K562 (cell line): Measurements from ENCODE around the gene UBAP1L. TPM values are rescaled to one million over a fixed set of nuclear protein-coding genes. Genes with fewer than 3 reads are reported as not detected.

Experiments used
- HNRNPUL1 ChIP-seq: fragments of 200-400 bp; formaldehyde crosslinking; IDR thresholded peaks from 2 replicates; pipeline ENCODE4 v1.6.1; 2017; ENCODE audit warnings: low read length
- ZNF197 ChIP-seq: fragments of 200-800 bp; sonication (Bioruptor generic); IDR thresholded peaks from 2 replicates; pipeline ENCODE4 v1.6.1; 2016; ENCODE audit warnings: low read depth, missing genetic modification characterization, missing compliant biosample characterization
- ZNF41 ChIP-seq: fragments of 250-450 bp; sonication (Bioruptor Pico); conservative IDR thresholded peaks from 2 replicates; pipeline ENCODE4 v1.4.0; 2020; ENCODE audit warnings: mild to moderate bottlenecking
- ZSCAN29 ChIP-seq: fragments of 450-650 bp; IDR thresholded peaks from 2 replicates; pipeline ENCODE4 v1.6.1; 2017
- polyA plus RNA-seq, 8 experiments: library from polyadenylated mRNA; depleted of rRNA in 4 of 8; stranded (reverse) in 5 of 8; unstranded in 3 of 8; fragments of >200 nt; fragmentation: Nextera tagmentation in 2 of 8; fragmentation: Illumina TruSeq in 1 of 8; extraction: Ambion mirVana in 2 of 8; extraction: Trizol in 1 of 8; gene quantifications; 2 replicates each; pipeline versions ENCODE4 v1.2.1 to v1.2.3, GENCODE V29; 2011 to 2014; ENCODE audit warnings: inconsistent platforms in 1 of 8, missing spikeins in 1 of 8
- total RNA-seq, 7 experiments: library from RNA; depleted of rRNA in 6 of 7; stranded (reverse); fragments of >200 nt in 6 of 7; fragmentation: Illumina TruSeq in 2 of 7; extraction: Trizol in 2 of 7; gene quantifications; 2 replicates each; pipeline versions ENCODE4 v1.2.1 to v1.2.3, GENCODE V29; 2011 to 2021; ENCODE audit warnings: low replicate concordance in 1 of 7
- TF ChIP-seq, protein P1 (sequence below), 2 experiments: fragments of 450-650 bp in 1 of 2; IDR thresholded peaks; 2 replicates each; pipeline ENCODE4 v1.6.1; 2011 to 2017; ENCODE audit warnings: low read depth in 2 of 2, antibody characterized with exemption in 1 of 2, borderline replicate concordance in 1 of 2, low read length in 1 of 2, mild to moderate bottlenecking in 1 of 2, mixed read lengths in 1 of 2; ENCODE audit not compliant: control insufficient read depth in 1 of 2
- TF ChIP-seq, protein P2 (sequence below): fragments of 250-450 bp; sonication (Bioruptor Pico); IDR thresholded peaks from 2 replicates; pipeline ENCODE4 v1.5.0; 2021
- TF ChIP-seq, protein P3 (sequence below): fragments of 200-800 bp; sonication (Bioruptor generic); IDR thresholded peaks from 2 replicates; pipeline ENCODE4 v1.6.1; 2017; ENCODE audit warnings: missing genetic modification characterization, missing compliant biosample characterization

Gene UBAP1L
- total and polyA plus RNA-seq, 9 of the 15 experiments (the other 6 are each of a cell fraction or from before 2014, with no cell fraction given), result 0.16 to 0.71 (median 0.41) TPM; not detected in 2

DNA sequence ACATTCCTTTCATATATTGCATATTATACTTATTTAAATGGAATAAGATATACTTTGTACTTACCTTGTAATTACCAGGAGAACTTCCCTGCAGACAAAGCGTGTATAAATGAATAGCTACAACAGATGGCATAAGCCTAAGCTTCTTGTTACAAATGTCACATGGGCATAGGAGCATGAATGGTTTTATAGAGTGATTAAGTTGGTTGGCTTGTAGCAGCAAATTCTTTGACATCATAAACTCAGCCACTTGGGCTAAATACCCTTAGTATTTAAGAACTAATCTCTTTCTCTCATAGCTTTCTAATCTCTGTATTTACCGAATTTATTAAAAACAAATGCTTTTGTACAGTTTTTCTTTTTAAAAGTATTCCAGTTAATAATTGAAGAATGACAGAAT is at the start of gene UBAP1L (continued):
- TF ChIP-seq, protein P1, sequence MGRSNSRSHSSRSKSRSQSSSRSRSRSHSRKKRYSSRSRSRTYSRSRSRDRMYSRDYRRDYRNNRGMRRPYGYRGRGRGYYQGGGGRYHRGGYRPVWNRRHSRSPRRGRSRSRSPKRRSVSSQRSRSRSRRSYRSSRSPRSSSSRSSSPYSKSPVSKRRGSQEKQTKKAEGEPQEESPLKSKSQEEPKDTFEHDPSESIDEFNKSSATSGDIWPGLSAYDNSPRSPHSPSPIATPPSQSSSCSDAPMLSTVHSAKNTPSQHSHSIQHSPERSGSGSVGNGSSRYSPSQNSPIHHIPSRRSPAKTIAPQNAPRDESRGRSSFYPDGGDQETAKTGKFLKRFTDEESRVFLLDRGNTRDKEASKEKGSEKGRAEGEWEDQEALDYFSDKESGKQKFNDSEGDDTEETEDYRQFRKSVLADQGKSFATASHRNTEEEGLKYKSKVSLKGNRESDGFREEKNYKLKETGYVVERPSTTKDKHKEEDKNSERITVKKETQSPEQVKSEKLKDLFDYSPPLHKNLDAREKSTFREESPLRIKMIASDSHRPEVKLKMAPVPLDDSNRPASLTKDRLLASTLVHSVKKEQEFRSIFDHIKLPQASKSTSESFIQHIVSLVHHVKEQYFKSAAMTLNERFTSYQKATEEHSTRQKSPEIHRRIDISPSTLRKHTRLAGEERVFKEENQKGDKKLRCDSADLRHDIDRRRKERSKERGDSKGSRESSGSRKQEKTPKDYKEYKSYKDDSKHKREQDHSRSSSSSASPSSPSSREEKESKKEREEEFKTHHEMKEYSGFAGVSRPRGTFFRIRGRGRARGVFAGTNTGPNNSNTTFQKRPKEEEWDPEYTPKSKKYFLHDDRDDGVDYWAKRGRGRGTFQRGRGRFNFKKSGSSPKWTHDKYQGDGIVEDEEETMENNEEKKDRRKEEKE (IDR thresholded peaks at IDR 0.05; ENCODE audit: borderline replicate concordance in 1 of 2, control insufficient read depth in 1 of 2, low read depth in 2 of 2, low read length in 1 of 2), result no peak
- no peak for TF ChIP-seq ZNF197
- no peak for TF ChIP-seq HNRNPUL1
- TF ChIP-seq, protein P2, sequence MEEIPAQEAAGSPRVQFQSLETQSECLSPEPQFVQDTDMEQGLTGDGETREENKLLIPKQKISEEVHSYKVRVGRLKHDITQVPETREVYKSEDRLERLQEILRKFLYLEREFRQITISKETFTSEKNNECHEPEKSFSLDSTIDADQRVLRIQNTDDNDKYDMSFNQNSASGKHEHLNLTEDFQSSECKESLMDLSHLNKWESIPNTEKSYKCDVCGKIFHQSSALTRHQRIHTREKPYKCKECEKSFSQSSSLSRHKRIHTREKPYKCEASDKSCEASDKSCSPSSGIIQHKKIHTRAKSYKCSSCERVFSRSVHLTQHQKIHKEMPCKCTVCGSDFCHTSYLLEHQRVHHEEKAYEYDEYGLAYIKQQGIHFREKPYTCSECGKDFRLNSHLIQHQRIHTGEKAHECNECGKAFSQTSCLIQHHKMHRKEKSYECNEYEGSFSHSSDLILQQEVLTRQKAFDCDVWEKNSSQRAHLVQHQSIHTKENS (CRISPR knock-in tag), result no peak
- no peak for TF ChIP-seq ZSCAN29
- no peak for TF ChIP-seq ZNF41 (CRISPR knock-in tag)
- TF ChIP-seq, protein P3, sequence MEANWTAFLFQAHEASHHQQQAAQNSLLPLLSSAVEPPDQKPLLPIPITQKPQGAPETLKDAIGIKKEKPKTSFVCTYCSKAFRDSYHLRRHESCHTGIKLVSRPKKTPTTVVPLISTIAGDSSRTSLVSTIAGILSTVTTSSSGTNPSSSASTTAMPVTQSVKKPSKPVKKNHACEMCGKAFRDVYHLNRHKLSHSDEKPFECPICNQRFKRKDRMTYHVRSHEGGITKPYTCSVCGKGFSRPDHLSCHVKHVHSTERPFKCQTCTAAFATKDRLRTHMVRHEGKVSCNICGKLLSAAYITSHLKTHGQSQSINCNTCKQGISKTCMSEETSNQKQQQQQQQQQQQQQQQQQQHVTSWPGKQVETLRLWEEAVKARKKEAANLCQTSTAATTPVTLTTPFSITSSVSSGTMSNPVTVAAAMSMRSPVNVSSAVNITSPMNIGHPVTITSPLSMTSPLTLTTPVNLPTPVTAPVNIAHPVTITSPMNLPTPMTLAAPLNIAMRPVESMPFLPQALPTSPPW (CRISPR knock-in tag), result no peak
